SK-N-MC (cell line): ENCODE measurements around the gene CD72.

Source experiments
- EZH2 ChIP-seq: fragments of 200-600 bp; sonication (generic); IDR thresholded peaks from one replicate; pipeline ENCODE4 v1.6.1; 2017; ENCODE audit warnings: antibody characterized with exemption
- POLR2AphosphoS5 ChIP-seq: IDR thresholded peaks from 2 replicates; pipeline ENCODE4 v1.6.1; 2012; ENCODE audit warnings: mild to moderate bottlenecking, low read depth, low read length, borderline replicate concordance

DNA sequence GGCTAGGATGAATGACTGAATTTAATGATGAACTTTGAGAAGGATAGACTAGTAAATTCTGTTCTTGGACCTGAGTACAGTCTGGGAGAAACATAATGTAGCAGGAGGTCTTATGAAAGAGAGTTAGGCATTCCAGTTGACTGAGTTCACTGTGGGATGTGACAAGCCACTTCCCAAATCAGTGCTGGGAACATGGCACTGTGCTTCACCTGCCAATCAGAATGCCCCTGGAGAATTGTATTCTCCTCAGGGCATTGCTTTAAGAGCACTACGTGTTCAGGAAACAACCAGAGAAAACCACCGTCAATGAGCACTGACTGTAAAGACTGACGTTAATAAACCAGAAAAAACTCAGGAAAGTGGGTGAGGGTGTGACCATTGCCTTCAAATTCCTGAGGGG is 41.1 kb upstream of the CD72 start:
- TF ChIP-seq POLR2AphosphoS5 (no peak; the same call in 1 of the 2 replicates), EZH2 (no peak)
